SIG-M5 treated with dmso at 0.1 percent for 504 hours (cell line): Measurements from ENCODE around the gene SEMA3D.
A peak's percentile ranks its signal among the peaks of the same experiment; 100 is the strongest.

Experiments used
- DNase-seq: peaks from one replicate; lab custom pipeline; 2025; ENCODE audit not compliant: unreplicated experiment; lab: John Stamatoyannopoulos, UW

SEMA3D gene

GRCh38 chr7:85081392-85081791 is 105.5 kb downstream of the SEMA3D start:
- no peak for DNase-seq

- no peak for DNase-seq
Measured at GRCh38 chr7:85079434-85079833, 107.4 kb downstream of the SEMA3D start.

GRCh38 chr7:85078181-85078580 is 108.7 kb downstream of the SEMA3D start:
- DNase-seq: no peak

- DNase-seq: no peak
Measured at GRCh38 chr7:85075864-85076263, 111.0 kb downstream of the SEMA3D start.

GRCh38 chr7:85074992-85075391 is 111.9 kb downstream of the SEMA3D start:
- no peak for DNase-seq

- DNase-seq: no peak
Measured at GRCh38 chr7:85074016-85074415, 112.8 kb downstream of the SEMA3D start.

GRCh38 chr7:85070967-85071628 is 115.8 kb downstream of the SEMA3D start:
- DNase-seq: no peak

- DNase-seq: no peak
Measured at GRCh38 chr7:85068799-85069198, 118.1 kb downstream of the SEMA3D start.

- DNase-seq: no peak
Measured at GRCh38 chr7:85067371-85067770, 119.5 kb downstream of the SEMA3D start.

GRCh38 chr7:85065888-85066485 is 120.9 kb downstream of the SEMA3D start:
- DNase-seq: no peak

GRCh38 chr7:85065306-85065705 is 121.5 kb downstream of the SEMA3D start:
- DNase-seq: no peak

- DNase-seq: no peak
Measured at GRCh38 chr7:85062651-85063050, 124.2 kb downstream of the SEMA3D start.

- DNase-seq: no peak
Measured at GRCh38 chr7:85061456-85061855, 125.4 kb downstream of the SEMA3D start.

GRCh38 chr7:85060696-85061095 is 126.2 kb downstream of the SEMA3D start:
- DNase-seq: no peak

GRCh38 chr7:85055906-85056305 is 130.9 kb downstream of the SEMA3D start:
- DNase-seq: no peak

- DNase-seq: no peak
Measured at GRCh38 chr7:85055196-85055595, 131.7 kb downstream of the SEMA3D start.

- DNase-seq: no peak
Measured at GRCh38 chr7:85054306-85054705, 132.6 kb downstream of the SEMA3D start.

- DNase-seq: no peak
Measured at GRCh38 chr7:85052894-85053293, 134.0 kb downstream of the SEMA3D start.

GRCh38 chr7:85052056-85052737 is 134.7 kb downstream of the SEMA3D start:
- DNase-seq: no peak

GRCh38 chr7:85046534-85046933 is 140.3 kb downstream of the SEMA3D start:
- no peak for DNase-seq

- DNase-seq: peak; percentile 51
Measured at GRCh38 chr7:85041605-85042216, 145.1 kb downstream of the SEMA3D start.
